Measurements from ENCODE around the gene GABBR2. TPM values are rescaled to one million over a fixed set of nuclear protein-coding genes. Genes with fewer than 3 reads are reported as not detected.

Gene GABBR2
- total RNA-seq, 2 donors from 2014 or later: not detected

GRCh38 chr9:98576354-98576753 lies 132.4 kb downstream of the GABBR2 start:
- Histone ChIP-seq H3K27ac (no peak overlapping the region), H3K36me3 (replicated peaks in 1 of 2; ENCODE audit: insufficient read depth in 1 of 2, low read depth in 2 of 2) (no peaks in the 10 kb centered on the region), H3K4me3 (no peak overlapping the region), H3K9me3 (no peaks in the 10 kb centered on the region), H3K4me1 (no peaks in the 10 kb centered on the region), H3K27me3 (no peaks in the 10 kb centered on the region)
- intact Hi-C loops (cut with DNase I): no loop called here
- DNase-seq (no peak), ATAC-seq (no peak)
- TF ChIP-seq POLR2A (IDR thresholded peaks at IDR 0.05): no peak
- TF ChIP-seq, protein P1, sequence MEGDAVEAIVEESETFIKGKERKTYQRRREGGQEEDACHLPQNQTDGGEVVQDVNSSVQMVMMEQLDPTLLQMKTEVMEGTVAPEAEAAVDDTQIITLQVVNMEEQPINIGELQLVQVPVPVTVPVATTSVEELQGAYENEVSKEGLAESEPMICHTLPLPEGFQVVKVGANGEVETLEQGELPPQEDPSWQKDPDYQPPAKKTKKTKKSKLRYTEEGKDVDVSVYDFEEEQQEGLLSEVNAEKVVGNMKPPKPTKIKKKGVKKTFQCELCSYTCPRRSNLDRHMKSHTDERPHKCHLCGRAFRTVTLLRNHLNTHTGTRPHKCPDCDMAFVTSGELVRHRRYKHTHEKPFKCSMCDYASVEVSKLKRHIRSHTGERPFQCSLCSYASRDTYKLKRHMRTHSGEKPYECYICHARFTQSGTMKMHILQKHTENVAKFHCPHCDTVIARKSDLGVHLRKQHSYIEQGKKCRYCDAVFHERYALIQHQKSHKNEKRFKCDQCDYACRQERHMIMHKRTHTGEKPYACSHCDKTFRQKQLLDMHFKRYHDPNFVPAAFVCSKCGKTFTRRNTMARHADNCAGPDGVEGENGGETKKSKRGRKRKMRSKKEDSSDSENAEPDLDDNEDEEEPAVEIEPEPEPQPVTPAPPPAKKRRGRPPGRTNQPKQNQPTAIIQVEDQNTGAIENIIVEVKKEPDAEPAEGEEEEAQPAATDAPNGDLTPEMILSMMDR (IDR thresholded peaks at IDR 0.05): no peak
- 88 to 90% methylated on average over 3 of the region's 3 CpGs for WGBS, 2 donors

DNA sequence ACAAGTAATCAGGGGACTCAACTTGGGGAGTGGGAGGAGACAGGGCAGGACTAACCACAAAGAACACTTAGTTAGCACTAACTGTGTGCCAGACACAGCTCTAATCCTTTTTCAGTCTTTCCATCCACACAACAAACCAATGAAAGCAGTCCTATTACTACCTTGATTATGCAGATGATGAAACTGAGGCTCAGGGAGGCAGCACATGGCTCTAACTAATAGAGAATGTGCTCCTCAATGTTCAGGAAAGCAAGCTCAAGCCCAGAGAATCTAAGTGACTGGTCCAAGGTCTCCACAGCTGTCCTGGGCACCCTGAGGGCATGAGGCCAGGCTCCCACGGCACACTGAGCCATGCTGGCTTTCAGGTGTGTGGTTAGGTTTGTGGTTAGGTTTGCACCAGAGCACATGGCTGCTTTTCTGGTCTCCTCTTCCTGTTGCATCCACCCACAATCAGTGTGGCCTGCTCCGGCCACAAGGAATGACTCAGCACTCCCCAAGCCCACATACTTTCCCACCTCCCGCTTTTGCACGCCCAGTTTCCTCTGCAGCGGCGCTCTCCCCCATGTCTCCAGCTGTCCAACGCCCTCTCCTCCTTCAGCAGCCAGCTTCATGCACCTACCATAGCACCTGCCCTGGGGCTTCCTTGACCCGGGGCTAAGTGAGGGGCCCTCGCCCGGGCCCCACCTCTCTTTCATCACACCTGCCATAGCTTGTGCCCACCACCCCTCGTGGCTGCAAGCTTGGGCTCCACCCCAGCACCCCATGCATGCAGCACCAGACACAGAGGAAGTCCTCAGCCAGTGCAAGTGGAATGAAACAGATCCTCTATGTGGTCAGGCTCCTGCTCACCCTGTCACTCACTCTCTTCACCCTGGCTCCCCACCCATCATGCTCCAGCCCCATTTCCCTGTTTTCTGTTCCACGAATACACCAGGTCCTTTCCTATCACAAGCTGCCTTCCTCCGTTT lies 133.1 kb downstream of the GABBR2 start:
- intact Hi-C loops (cut with DNase I): no loop called here
- H3K9me3 ChIP-seq: no peaks in the 10 kb centered on the region
- no peaks in the 10 kb centered on the region for H3K4me1 ChIP-seq
- H3K27ac ChIP-seq: no peak overlapping the region
- DNase-seq (no peak), ATAC-seq (no peak)
- no peaks in the 10 kb centered on the region for H3K36me3 ChIP-seq (replicated peaks in 1 of 2; ENCODE audit: insufficient read depth in 1 of 2, low read depth in 2 of 2)
- TF ChIP-seq, protein P1 (IDR thresholded peaks at IDR 0.05): no peak
- TF ChIP-seq POLR2A (IDR thresholded peaks at IDR 0.05): no peak
- 60 to 68% methylated on average over 13 of the region's 13 CpGs for WGBS, 2 donors
- H3K27me3 ChIP-seq: no peaks in the 10 kb centered on the region
- H3K4me3 ChIP-seq: no peak overlapping the region

- Histone ChIP-seq H3K27ac (no peak overlapping the region), H3K27me3 (no peaks in the 10 kb centered on the region), H3K4me3 (no peak overlapping the region), H3K9me3 (no peaks in the 10 kb centered on the region), H3K36me3 (replicated peaks in 1 of 2; ENCODE audit: insufficient read depth in 1 of 2, low read depth in 2 of 2) (no peaks in the 10 kb centered on the region), H3K4me1 (no peaks in the 10 kb centered on the region)
- DNase-seq: no peak
- ATAC-seq: no peak
- intact Hi-C loops (cut with DNase I): no loop called here
- TF ChIP-seq POLR2A (IDR thresholded peaks at IDR 0.05): no peak
- TF ChIP-seq, protein P1 (IDR thresholded peaks at IDR 0.05): no peak
- 77 to 79% methylated on average over 5 of the region's 5 CpGs for WGBS, 2 donors
These were observed 134.9 kb downstream of the GABBR2 start for GRCh38 chr9:98573749-98574278.

DNA sequence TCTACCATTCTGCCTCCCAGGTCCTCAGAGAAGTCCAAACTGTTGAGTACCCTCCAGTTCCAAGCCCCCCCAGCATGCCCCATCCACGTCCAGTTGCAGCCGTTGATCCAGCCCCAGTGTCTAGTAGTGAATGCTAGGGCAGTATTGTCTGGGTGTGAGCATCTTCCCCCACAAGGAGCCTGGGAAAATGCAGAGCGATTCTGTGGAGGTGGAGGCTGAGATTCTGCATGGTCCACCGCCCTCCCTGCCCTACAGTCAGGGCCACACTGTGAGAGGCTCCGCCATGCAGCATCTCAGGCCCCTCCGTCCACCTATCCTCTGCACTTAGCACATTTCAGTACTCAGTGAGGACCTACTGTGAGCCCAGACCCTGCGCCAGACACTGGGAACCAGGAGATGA lies 135.9 kb downstream of the GABBR2 start:
- no peak overlapping the region for H3K27ac ChIP-seq
- H3K27me3 ChIP-seq: no peaks in the 10 kb centered on the region
- no peak for DNase-seq
- no peaks in the 10 kb centered on the region for H3K36me3 ChIP-seq (replicated peaks in 1 of 2; ENCODE audit: insufficient read depth in 1 of 2, low read depth in 2 of 2)
- no peak overlapping the region for H3K4me3 ChIP-seq
- no peaks in the 10 kb centered on the region for H3K9me3 ChIP-seq
- 81 to 84% methylated on average over 7 of the region's 7 CpGs for WGBS, 2 donors
- TF ChIP-seq, protein P1 (IDR thresholded peaks at IDR 0.05): no peak
- no peak for TF ChIP-seq POLR2A (IDR thresholded peaks at IDR 0.05)
- ATAC-seq: no peak
- H3K4me1 ChIP-seq: no peaks in the 10 kb centered on the region
- intact Hi-C loops (cut with DNase I): no loop called here
